Tibial nerve (tissue), 4 donors: ENCODE results near the gene TESK2. TPM values are rescaled to one million over a fixed set of nuclear protein-coding genes. Genes with fewer than 3 reads are reported as not detected.
A peak's percentile ranks its signal among the peaks of the same experiment; 100 is the strongest.

Source experiments
- DNase-seq, 2 donors: peaks; one replicate each; pipeline ENCODE4 v3.0.0-alpha.2; 2019; ENCODE audit warnings: low spot score in 2 of 2
- H3K27ac ChIP-seq, 4 donors: fragments of 200-600 bp; sonication (generic) in 3 of 4; one replicate each; pipeline ENCODE4 v1.5.1; 2017 to 2019; ENCODE audit warnings: mild to moderate bottlenecking in 1 of 4
- H3K27me3 ChIP-seq, 2 donors: fragments of 200-600 bp; sonication (generic) in 1 of 2; one replicate each; pipeline versions ENCODE4 v1.5.1 to v1.6.0; 2017 to 2019
- H3K36me3 ChIP-seq, 3 donors: fragments of 200-600 bp; sonication (generic); one replicate each; pipeline ENCODE4 v1.5.1; 2018 to 2019
- H3K4me1 ChIP-seq, 4 donors: fragments of 200-600 bp; sonication (generic) in 3 of 4; one replicate each; pipeline ENCODE4 v1.5.1; 2017 to 2019
- H3K4me3 ChIP-seq, 4 donors: fragments of 200-600 bp; sonication (generic) in 3 of 4; one replicate each; pipeline ENCODE4 v1.5.1; 2017 to 2019; ENCODE audit warnings: mild to moderate bottlenecking in 1 of 4, moderate library complexity in 1 of 4
- H3K9me3 ChIP-seq, 4 donors: fragments of 200-600 bp; sonication (generic) in 3 of 4; one replicate each; pipeline ENCODE4 v1.5.1; 2017 to 2019
- EP300 ChIP-seq, 2 donors: sonication (generic); formaldehyde crosslinking; IDR thresholded peaks; one replicate each; pipeline ENCODE4 v1.6.1; 2017; ENCODE audit warnings: antibody characterized with exemption in 2 of 2, mild to moderate bottlenecking in 1 of 2
- POLR2A ChIP-seq, 2 donors: fragments of 450-650 bp; IDR thresholded peaks; one replicate each; pipeline ENCODE4 v1.6.1; 2017; ENCODE audit warnings: antibody characterized with exemption in 2 of 2, mild to moderate bottlenecking in 2 of 2, moderate library complexity in 2 of 2
- WGBS, 2 donors: methylation state at CpG; one replicate each; pipeline ENCODE4 v1.1.5; 2018; 5-methylcytosine and 5-hydroxymethylcytosine counted together
- total RNA-seq, 4 donors: library from RNA; depleted of rRNA; stranded (reverse); fragments of >200 nt; gene quantifications; one replicate each; pipeline ENCODE4 v1.1.0, GENCODE V29; 2016
- TF ChIP-seq, protein P1 (sequence below), 5 experiments: fragments of 200-600 bp in 3 of 5; fragments of 450-650 bp in 2 of 5; sonication (generic) in 3 of 5; IDR thresholded peaks; one replicate each; pipeline ENCODE4 v1.5.1; 2016 to 2019; ENCODE audit warnings: antibody characterized with exemption in 5 of 5, mild to moderate bottlenecking in 3 of 5, moderate library complexity in 2 of 5

The TESK2 gene
- total RNA-seq, 4 donors from 2014 or later = 3.9 to 11.7 (median 8.5) TPM

- WGBS, 2 donors = 92 to 94% methylated on average over 5 of the region's 5 CpGs
- TF ChIP-seq, protein P1, sequence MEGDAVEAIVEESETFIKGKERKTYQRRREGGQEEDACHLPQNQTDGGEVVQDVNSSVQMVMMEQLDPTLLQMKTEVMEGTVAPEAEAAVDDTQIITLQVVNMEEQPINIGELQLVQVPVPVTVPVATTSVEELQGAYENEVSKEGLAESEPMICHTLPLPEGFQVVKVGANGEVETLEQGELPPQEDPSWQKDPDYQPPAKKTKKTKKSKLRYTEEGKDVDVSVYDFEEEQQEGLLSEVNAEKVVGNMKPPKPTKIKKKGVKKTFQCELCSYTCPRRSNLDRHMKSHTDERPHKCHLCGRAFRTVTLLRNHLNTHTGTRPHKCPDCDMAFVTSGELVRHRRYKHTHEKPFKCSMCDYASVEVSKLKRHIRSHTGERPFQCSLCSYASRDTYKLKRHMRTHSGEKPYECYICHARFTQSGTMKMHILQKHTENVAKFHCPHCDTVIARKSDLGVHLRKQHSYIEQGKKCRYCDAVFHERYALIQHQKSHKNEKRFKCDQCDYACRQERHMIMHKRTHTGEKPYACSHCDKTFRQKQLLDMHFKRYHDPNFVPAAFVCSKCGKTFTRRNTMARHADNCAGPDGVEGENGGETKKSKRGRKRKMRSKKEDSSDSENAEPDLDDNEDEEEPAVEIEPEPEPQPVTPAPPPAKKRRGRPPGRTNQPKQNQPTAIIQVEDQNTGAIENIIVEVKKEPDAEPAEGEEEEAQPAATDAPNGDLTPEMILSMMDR (IDR thresholded peaks at IDR 0.05) = no peak
- TF ChIP-seq POLR2A (IDR thresholded peaks at IDR 0.05) (no peak), EP300 (IDR thresholded peaks at IDR 0.05) (peak in 1 of 2 donors; percentile 24)
- no peak overlapping the region for H3K27ac ChIP-seq
- H3K9me3 ChIP-seq = no peaks in the 10 kb centered on the region
- no peaks in the 10 kb centered on the region for H3K27me3 ChIP-seq
- H3K4me3 ChIP-seq = no peak overlapping the region
- H3K36me3 ChIP-seq = no peaks in the 10 kb centered on the region
- DNase-seq = peak in 1 of 2 donors; percentile 7
- H3K4me1 ChIP-seq = no peaks in the 10 kb centered on the region
Observed at GRCh38 chr1:45430490-45430889, 60.5 kb downstream of the TESK2 start.

- Histone ChIP-seq H3K27me3 (no peaks in the 10 kb centered on the region), H3K4me3 (no peak overlapping the region), H3K36me3 (no peaks in the 10 kb centered on the region), H3K4me1 (no peaks in the 10 kb centered on the region), H3K9me3 (no peaks in the 10 kb centered on the region), H3K27ac (no peak overlapping the region)
- DNase-seq = no peak
- 78 to 79% methylated on average over 4 of the region's 4 CpGs for WGBS, 2 donors
- TF ChIP-seq EP300 (IDR thresholded peaks at IDR 0.05) = no peak
- TF ChIP-seq POLR2A (IDR thresholded peaks at IDR 0.05) = no peak
- TF ChIP-seq, protein P1 (IDR thresholded peaks at IDR 0.05) = no peak
Observed at GRCh38 chr1:45429561-45430159, 61.3 kb downstream of the TESK2 start.

- no peak for DNase-seq
- no peaks in the 10 kb centered on the region for H3K9me3 ChIP-seq
- H3K36me3 ChIP-seq = peaks cover 0 to 22% (median 0%) of the 10 kb centered on the region in 3 donors
- H3K4me3 ChIP-seq = no peak overlapping the region
- H3K27ac ChIP-seq = no peak overlapping the region
- H3K27me3 ChIP-seq = no peaks in the 10 kb centered on the region
- TF ChIP-seq POLR2A (IDR thresholded peaks at IDR 0.05) = no peak
- TF ChIP-seq, protein P1 (IDR thresholded peaks at IDR 0.05) = no peak
- no peak for TF ChIP-seq EP300 (IDR thresholded peaks at IDR 0.05)
- no peaks in the 10 kb centered on the region for H3K4me1 ChIP-seq
- 63 to 66% methylated on average over 4 of the region's 4 CpGs for WGBS, 2 donors
Observed at GRCh38 chr1:45423906-45424678, 66.9 kb downstream of the TESK2 start.

DNA sequence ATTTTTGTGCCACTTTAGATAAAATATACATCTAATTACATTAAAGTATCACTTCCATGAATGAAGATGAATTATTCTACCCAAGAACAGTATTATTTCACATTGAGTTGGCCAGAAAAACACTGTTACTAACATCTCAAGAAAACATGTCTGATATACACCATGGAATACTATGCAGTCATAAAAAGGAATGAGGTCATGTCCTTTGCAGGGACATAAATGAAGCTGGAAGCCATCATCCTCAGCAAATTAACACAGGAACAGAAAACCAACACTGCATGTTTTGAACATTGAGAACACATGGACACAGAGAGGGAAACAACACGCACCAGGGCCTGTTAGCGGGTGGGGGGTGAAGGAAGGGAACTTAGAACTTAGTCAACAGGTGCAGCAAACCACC is 69.0 kb downstream of the TESK2 start:
- Histone ChIP-seq H3K9me3 (no peaks in the 10 kb centered on the region), H3K4me3 (no peak overlapping the region), H3K27ac (no peak overlapping the region), H3K36me3 (peaks cover 0 to 22% (median 0%) of the 10 kb centered on the region in 3 donors), H3K4me1 (no peaks in the 10 kb centered on the region), H3K27me3 (no peaks in the 10 kb centered on the region)
- no peak for DNase-seq
- TF ChIP-seq EP300 (IDR thresholded peaks at IDR 0.05) = no peak
- TF ChIP-seq POLR2A (IDR thresholded peaks at IDR 0.05) = no peak
- TF ChIP-seq, protein P1 (IDR thresholded peaks at IDR 0.05) = no peak
- WGBS, 2 donors = 94 to 96% methylated on average over 2 of the region's 2 CpGs

GRCh38 chr1:45414746-45415145 is 76.2 kb downstream of the TESK2 start:
- WGBS, 2 donors = 68 to 71% methylated on average over 6 of the region's 6 CpGs
- Histone ChIP-seq H3K4me3 (no peak overlapping the region), H3K36me3 (peaks cover 0 to 5% (median 0%) of the 10 kb centered on the region in 3 donors), H3K27ac (no peak overlapping the region), H3K4me1 (no peaks in the 10 kb centered on the region), H3K27me3 (no peaks in the 10 kb centered on the region), H3K9me3 (no peaks in the 10 kb centered on the region)
- TF ChIP-seq POLR2A (IDR thresholded peaks at IDR 0.05) (no peak), EP300 (IDR thresholded peaks at IDR 0.05) (no peak)
- TF ChIP-seq, protein P1 (IDR thresholded peaks at IDR 0.05) = no peak
- no peak for DNase-seq
